ENCODE results near the gene PPP2R2C. TPM values are rescaled to one million over a fixed set of nuclear protein-coding genes. Genes with fewer than 3 reads are reported as not detected.

PPP2R2C gene
- total RNA-seq, 4 donors from 2014 or later: 0.50 to 2.7 (median 1.4) TPM

- intact Hi-C loops (cut with DNase I): no loop called here
- WGBS: 88% methylated on average over 3 of the region's 3 CpGs
- no peaks in the 10 kb centered on the region for H3K36me3 ChIP-seq
- DNase-seq (ENCODE audit: extremely low spot score): peak; percentile 53
- no peak overlapping the region for H3K27ac ChIP-seq (replicated peaks in 1 of 4)
- H3K27me3 ChIP-seq: peaks cover 0 to 20% (median 0%) of the 10 kb centered on the region in 4 donors
- TF ChIP-seq POLR2A (IDR thresholded peaks at IDR 0.05; ENCODE audit: low read depth): no peak
- no peak for TF ChIP-seq EP300 (IDR thresholded peaks at IDR 0.05)
- no peak for TF ChIP-seq POLR2AphosphoS5 (IDR thresholded peaks at IDR 0.05)
- TF ChIP-seq CTCF (IDR thresholded peaks at IDR 0.05): no peak
- H3K4me1 ChIP-seq: no peaks in the 10 kb centered on the region
- H3K4me3 ChIP-seq: no peak overlapping the region
- H3K9me3 ChIP-seq: peaks cover 0 to 22% (median 16%) of the 10 kb centered on the region in 4 donors
Measured at GRCh38 chr4:6506616-6507140, 34.3 kb upstream of the PPP2R2C start.

GRCh38 chr4:6504900-6505496, 32.6 kb upstream of the PPP2R2C start:
- H3K27ac ChIP-seq (replicated peaks in 1 of 4): no peak overlapping the region
- WGBS: 75% methylated on average over 5 of the region's 5 CpGs
- intact Hi-C loops (cut with DNase I): no loop called here
- peaks cover 0 to 22% (median 16%) of the 10 kb centered on the region in 4 donors for H3K9me3 ChIP-seq
- H3K4me3 ChIP-seq: no peak overlapping the region
- H3K4me1 ChIP-seq: no peaks in the 10 kb centered on the region
- DNase-seq (ENCODE audit: extremely low spot score): peak; percentile 3
- H3K27me3 ChIP-seq: peaks cover 0 to 32% (median 0%) of the 10 kb centered on the region in 4 donors
- no peaks in the 10 kb centered on the region for H3K36me3 ChIP-seq
- no peak for TF ChIP-seq POLR2A (IDR thresholded peaks at IDR 0.05; ENCODE audit: low read depth)
- TF ChIP-seq CTCF (IDR thresholded peaks at IDR 0.05): no peak
- no peak for TF ChIP-seq EP300 (IDR thresholded peaks at IDR 0.05)
- TF ChIP-seq POLR2AphosphoS5 (IDR thresholded peaks at IDR 0.05): no peak

- peak; percentile 62 for DNase-seq (ENCODE audit: extremely low spot score)
- Histone ChIP-seq H3K4me3 (no peak overlapping the region), H3K27ac (replicated peaks in 1 of 4) (no peak overlapping the region), H3K27me3 (peaks cover 0 to 32% (median 0%) of the 10 kb centered on the region in 4 donors), H3K4me1 (no peaks in the 10 kb centered on the region), H3K36me3 (no peaks in the 10 kb centered on the region), H3K9me3 (peaks cover 0 to 22% (median 16%) of the 10 kb centered on the region in 4 donors)
- TF ChIP-seq EP300 (IDR thresholded peaks at IDR 0.05) (no peak), CTCF (IDR thresholded peaks at IDR 0.05) (no peak), POLR2AphosphoS5 (IDR thresholded peaks at IDR 0.05) (no peak), POLR2A (IDR thresholded peaks at IDR 0.05; ENCODE audit: low read depth) (no peak)
- 70% methylated on average over 6 of the region's 6 CpGs for WGBS
- intact Hi-C loops (cut with DNase I): no loop called here
Measured at GRCh38 chr4:6502747-6503465, 30.5 kb upstream of the PPP2R2C start.

- Histone ChIP-seq H3K4me1 (no peaks in the 10 kb centered on the region), H3K27me3 (peaks cover 0 to 27% (median 0%) of the 10 kb centered on the region in 4 donors), H3K9me3 (peaks cover 0 to 22% (median 16%) of the 10 kb centered on the region in 4 donors), H3K4me3 (no peak overlapping the region), H3K36me3 (no peaks in the 10 kb centered on the region), H3K27ac (replicated peaks in 1 of 4) (no peak overlapping the region)
- peak; percentile 57 for DNase-seq (ENCODE audit: extremely low spot score)
- intact Hi-C loops (cut with DNase I): no loop called here
- 64% methylated on average over 6 of the region's 6 CpGs for WGBS
- TF ChIP-seq POLR2AphosphoS5 (IDR thresholded peaks at IDR 0.05): no peak
- TF ChIP-seq EP300 (IDR thresholded peaks at IDR 0.05): no peak
- TF ChIP-seq POLR2A (IDR thresholded peaks at IDR 0.05; ENCODE audit: low read depth): no peak
- TF ChIP-seq CTCF (IDR thresholded peaks at IDR 0.05): no peak
Measured at GRCh38 chr4:6502147-6502546, 29.7 kb upstream of the PPP2R2C start.
